ENCODE measurements around the gene STX1A.

DNA sequence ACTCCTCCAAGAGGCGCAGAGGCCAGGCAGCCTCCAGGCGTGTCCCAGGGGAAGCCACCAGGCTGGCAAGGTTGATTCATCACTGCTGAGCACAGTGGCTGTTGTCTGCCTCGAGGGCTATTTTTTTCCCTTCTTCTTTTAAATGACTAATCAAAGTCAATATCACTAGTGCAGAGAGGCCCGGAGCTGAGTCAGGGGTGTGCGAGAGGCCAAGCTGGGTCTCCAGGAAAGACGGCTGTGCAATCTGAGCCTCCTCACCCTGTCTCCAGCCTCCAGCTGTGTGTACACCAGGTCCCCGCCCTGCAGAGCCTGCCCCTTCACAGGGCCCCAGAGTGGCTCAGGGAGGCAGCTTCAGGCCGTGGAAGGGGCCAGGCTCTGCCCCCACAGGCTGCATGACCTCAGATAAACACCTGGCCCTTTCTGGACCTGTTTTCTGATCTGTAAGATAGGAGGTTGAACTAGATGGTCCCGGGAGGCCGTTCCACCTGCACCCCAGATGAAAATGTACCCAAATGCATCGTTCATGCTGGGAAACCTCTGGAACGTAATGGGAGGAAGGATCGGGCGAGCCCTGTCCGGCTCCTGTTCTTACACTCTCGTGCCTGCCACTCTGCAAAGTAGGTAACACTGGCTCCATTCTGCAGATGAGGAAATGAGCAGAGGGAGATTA lies 3.7 kb downstream of the STX1A start:
- TF ChIP-seq, protein P1, sequence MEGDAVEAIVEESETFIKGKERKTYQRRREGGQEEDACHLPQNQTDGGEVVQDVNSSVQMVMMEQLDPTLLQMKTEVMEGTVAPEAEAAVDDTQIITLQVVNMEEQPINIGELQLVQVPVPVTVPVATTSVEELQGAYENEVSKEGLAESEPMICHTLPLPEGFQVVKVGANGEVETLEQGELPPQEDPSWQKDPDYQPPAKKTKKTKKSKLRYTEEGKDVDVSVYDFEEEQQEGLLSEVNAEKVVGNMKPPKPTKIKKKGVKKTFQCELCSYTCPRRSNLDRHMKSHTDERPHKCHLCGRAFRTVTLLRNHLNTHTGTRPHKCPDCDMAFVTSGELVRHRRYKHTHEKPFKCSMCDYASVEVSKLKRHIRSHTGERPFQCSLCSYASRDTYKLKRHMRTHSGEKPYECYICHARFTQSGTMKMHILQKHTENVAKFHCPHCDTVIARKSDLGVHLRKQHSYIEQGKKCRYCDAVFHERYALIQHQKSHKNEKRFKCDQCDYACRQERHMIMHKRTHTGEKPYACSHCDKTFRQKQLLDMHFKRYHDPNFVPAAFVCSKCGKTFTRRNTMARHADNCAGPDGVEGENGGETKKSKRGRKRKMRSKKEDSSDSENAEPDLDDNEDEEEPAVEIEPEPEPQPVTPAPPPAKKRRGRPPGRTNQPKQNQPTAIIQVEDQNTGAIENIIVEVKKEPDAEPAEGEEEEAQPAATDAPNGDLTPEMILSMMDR (conservative IDR thresholded peaks at IDR 0.05; ENCODE audit: low read length): no peak
- no peak for TF ChIP-seq EZH2phosphoT487 (IDR thresholded peaks at IDR 0.05; ENCODE audit: borderline replicate concordance, low read depth, low read length)

Measured in OCI-LY7 (cell line).